Raji (cell line): ENCODE results near the gene CIART.

Source experiments
- POLR2A ChIP-seq: IDR thresholded peaks from 2 replicates; pipeline ENCODE4 v1.6.1; 2011; ENCODE audit warnings: low read depth, low read length, control low read depth; ENCODE audit not compliant: insufficient read depth

CIART gene

GRCh38 chr1:150293433-150294253 is 11.3 kb downstream of the CIART start, which contains the start of gene MRPS21:
Gene MRPS21 (plus strand): TSS chr1:150293861. CDS start chr1:150294367, 506 bp downstream.
- peak; percentile 97 for TF ChIP-seq POLR2A

DNA sequence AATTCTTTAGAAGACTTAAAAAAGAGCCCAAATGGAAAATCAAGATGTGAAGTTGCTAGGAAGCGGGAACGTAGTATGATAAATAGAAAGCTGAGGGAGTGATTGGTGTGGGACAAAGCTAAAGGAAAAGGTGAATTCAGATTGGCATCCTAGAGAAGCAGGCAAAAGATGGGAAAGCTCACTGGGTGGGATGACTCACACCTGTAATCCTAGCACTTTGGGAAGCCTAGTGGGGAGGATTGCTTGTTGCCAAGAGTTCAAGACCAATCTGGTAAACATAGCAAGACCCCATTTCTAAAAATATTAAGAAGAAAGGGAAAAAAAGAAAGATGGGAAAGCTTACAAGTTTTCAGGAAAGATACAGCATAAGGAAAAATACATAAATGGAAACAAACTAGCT is 13.1 kb downstream of the CIART start:
- no peak for TF ChIP-seq POLR2A

GRCh38 chr1:150299716-150300115 is 17.4 kb downstream of the CIART start:
- no peak for TF ChIP-seq POLR2A

GRCh38 chr1:150302338-150302737 is 20.0 kb downstream of the CIART start:
- no peak for TF ChIP-seq POLR2A

DNA sequence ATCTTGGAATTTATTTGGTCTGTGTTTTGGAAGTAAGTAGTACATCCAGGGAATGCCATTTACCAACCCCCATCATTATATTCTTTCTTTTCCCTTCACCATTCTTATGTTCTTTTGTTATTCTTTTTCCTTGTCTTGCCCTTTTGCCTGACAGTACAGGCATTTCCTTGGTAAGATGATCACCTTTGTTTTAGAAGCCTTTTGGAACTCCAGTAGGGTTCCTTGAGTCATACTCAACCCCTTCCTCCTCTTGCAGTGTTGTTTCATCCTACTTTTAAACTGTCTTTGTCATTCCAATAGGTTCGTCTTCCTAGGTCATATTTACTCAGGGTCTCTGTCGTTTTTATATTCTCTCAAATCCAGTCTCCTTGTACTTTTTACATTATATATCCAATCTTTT is 20.5 kb downstream of the CIART start:
- no peak for TF ChIP-seq POLR2A

DNA sequence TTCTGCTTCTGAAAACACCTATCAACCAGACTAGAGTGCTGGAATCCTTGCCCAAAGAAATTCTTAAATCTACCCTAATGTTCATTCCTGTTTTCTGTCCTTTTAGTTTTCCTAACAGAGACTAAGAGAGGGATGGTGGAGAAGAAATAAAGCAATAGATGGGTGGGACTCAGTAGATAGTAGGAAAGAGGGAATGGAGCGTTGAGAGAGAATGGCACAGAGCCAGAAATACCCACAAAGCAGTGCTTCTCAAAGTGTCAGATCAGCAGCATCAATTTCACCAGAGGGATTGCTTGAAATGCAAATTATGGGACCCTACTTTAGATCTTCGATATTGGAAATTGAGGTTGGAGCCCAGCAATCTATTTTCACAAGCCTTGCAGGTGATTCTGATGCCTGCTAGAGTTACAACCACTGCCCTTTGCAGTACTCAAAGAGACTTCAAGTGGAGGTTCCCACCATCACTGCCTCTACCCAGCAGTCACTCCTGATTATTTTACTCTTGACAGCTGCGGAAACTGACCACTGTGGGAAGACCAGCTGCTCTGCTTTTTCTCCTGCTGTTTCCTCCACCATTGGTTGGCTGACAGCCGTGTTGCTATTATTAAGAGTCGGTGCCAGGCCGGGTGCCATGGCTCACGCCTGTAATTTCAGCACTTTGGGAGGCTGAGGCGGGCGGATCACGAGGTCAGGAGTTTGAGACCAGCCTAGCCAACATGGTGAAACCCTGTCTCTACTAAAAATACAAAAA is 27.6 kb downstream of the CIART start:
- TF ChIP-seq POLR2A: no peak

GRCh38 chr1:150311762-150312161 is 29.4 kb downstream of the CIART start:
- no peak for TF ChIP-seq POLR2A

- TF ChIP-seq POLR2A: no peak
Measured at GRCh38 chr1:150320667-150320978, 38.3 kb downstream of the CIART start.

DNA sequence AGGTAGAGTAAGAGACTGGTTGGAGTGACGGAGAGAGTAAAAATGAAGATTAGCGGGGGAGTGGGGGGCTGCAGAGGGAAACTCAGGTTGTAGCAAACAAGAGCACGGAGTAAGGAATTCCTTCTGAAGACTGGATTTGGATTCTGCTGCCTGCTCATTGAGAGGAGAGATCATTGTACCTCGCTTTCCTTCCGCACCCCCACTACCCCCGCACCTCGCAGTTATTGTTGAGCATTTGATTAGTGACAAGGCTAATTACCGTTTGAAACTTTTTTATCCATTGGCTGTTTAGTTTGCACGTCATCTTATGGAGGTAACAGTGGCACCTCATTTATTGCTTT is 39.4 kb downstream of the CIART start:
- no peak for TF ChIP-seq POLR2A

GRCh38 chr1:150322310-150322709 is 40.0 kb downstream of the CIART start:
- TF ChIP-seq POLR2A: no peak

- no peak for TF ChIP-seq POLR2A
Measured at GRCh38 chr1:150332651-150333290, 50.4 kb downstream of the CIART start.
